SHP77 (cell line): Measurements from ENCODE around the gene GPX6.
A peak's percentile ranks its signal among the peaks of the same experiment; 100 is the strongest.
"Not testable (repeated sequence)": the region's sequence is repeated elsewhere in the genome, so short reads cannot be mapped to it uniquely, and the experiment has no call there.

Source experiments
- DNase-seq, 2 experiments: peaks; one replicate each; lab custom pipeline; 2025; lab: John Stamatoyannopoulos, UW

GPX6 gene

DNA sequence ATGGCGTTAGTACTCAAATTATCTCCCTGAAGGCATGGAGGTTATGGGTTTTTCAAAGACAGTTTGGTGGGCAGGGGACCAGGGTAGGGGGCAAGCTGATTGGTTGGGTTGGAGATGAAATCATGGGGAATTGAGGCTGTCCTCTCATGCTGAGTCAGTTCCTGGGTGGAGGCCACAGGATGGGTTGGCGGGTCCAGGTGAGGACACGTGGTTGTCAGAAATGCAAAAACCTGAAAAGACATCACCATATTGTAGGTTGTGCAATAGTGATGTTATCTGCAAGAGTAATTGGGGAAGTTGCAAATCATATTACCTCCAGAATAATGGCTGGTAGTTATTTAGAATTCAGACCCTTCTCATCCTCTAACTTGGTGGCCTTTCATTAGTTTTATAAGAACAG, 30.1 kb downstream of the GPX6 start:
- no peak for DNase-seq

DNA sequence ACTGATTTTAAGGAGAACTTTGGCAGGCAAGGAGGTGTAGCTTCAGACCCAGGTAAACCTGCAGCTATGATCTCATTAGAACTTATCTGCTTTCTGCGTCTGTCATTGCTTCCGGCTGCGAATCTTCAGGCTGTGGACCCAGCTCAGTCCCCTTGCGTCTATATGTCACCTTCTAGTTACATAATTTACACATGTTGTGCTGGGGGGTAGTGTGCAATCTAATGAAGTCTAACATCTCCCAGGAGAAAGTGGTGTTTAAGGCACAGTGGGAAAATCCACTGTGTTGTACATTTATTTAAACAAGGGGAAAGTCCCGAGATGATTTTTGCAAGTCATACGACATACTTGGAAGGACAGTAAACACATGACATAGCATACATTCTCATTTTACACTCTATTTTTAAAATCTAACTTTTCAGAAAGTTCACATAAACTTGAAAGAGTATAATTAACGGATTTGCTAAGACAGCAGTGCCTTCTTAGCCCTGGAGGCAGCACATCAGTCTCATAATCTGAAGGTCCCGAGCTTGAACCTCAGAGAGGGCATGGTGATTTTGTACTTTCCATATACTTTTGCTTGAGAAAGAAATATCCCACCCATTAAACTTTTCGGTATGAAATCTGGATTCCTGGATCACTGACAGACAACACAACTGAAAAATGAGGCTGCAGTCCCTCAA, 35.2 kb downstream of the GPX6 start:
- DNase-seq: no peak

DNA sequence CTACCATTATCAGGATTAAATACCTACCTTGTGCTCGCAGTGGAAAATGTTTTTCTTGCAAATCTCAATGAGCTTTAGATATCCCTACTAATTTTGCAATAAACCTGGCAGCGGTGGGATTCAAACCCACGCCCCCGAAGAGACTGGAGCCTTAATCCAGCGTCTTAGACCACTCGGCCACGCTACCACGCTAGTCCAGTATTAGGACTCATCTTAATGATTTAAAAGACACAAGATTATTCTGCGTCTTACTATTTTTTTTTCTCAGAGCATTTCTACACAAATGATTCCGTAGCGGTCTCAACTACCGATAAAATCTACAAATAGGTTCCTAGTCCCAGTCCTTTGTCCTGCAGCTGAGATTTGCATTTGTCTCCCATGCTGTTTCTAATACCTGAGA, 37.1 kb downstream of the GPX6 start:
- no peak for DNase-seq

DNA sequence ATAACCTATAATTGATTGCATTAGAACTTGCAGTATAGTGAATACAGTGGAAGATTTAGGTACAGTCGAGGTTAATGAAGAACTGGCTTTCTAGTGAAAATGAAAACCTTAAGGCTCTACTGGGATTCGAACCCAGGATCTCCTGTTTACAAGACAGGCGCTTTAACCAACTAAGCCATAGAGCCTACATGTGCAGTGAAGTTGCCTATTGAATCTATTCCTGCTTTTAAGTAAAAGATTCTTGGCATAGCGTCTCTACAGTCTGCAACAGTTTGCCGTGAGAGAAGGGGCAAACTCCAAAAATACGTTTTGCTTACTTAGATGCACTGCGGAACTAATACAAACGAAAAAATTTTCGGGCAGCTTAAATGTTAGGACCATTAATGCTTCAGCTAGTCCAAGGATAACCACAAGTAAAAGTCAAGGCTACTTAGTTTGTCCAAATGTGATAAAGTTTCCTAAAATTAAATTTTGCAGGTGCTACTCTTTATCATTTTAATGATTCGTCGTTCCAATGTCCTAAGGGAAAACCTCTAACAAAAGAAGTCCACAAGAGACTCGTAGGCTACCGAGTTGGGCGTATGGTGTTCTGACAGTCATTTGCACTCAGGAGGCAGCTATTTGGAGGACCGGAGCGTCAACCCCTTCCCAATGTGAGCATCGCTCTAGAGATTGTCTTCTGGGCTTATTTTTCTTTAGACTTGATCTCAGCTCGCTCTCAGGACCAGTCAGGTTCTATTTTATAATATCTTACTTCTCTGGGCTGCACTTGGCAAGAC, 41.0 kb downstream of the GPX6 start:
- DNase-seq: peak in 1 of 2 experiments; percentile 48

DNA sequence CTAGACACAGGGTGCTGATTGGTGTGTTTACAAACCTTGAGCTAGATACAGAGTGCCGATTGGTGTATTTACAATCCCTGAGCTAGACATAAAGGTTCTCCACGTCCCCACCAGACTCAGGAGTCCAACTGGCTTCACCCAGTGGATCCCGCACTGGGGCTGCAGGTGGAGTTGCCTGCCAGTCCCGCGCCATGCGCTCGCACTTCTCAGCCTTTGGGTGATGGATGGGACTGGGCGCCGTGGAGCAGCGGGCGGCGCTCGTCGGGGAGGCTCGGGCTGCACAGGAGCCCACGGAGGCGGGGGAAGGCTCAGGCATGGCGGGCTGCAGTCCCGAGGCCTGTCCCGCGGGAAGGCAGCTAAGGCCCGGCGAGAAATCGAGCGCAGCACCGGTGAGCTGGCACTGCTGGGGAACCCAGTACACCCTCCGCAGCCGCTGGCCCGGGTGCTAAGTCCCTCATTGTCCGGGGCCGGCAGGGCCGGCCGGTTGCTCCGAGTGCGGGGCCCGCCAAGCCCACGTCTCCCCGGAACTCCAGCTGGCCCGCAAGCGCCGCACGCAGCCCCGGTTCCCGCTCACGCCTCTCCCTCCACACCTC, 46.3 kb downstream of the GPX6 start:
- not testable (repeated sequence) for DNase-seq

DNA sequence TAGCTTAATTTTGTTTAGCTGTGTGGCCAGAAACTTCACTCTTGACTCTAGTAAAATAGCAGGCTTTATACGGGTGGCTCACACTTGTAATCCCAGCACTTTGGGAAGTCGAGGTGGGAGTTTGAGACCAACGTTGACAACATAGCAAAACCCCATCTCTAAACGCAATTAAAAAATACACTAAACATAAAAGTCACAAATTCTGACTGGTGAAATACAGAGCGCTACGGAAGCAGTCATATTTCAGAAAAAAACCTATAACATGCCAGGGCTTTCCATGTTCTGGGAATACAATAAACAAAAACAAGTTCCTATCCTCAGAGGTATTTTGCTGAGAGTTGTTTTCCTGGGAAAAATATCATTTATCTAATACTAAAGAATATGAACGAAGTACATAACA, 47.5 kb downstream of the GPX6 start:
- no peak for DNase-seq

DNA sequence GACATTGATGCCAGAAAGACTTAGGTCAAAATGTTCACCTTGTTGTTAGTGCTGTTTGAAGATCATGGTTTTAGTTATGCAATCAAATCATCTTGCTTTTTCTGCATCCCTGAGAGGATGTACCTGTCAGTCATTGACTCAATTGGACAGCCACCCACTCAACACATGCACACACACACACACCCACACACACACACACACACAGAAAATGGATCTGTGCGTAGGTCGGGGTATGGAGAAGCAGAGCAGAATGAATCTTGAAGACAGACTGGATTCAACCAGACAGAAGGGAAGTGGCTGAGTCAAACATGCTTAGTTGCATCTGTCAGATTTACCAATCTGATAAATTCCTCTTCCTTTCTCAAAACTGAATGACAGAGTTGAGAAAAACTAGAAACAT, 53.2 kb downstream of the GPX6 start:
- DNase-seq: no peak

DNA sequence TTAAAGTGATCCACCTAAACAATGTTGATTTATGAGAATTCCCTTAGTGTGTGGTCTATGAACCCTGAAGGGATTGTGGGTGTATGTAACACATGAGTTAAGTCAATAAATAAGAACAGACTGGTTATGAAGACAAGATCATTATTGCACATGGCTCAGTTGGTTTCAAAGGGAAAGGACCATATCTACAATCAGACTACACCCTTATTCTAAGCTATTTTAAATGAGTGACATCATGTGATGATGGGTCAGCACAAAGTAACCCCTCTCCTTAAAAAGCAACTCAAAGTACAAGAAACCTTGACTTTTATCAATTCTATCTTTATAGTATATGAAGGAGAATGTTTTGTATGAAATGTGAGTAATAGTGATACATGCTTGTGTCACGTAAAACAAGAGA, 57.0 kb downstream of the GPX6 start:
- no peak for DNase-seq
